ENCODE data around the gene PSME1.

PSME1 gene

GRCh38 chr14:24172261-24172860 lies 36.4 kb downstream of the PSME1 start:
- no peak for DNase-seq (ENCODE audit: low read depth)

GRCh38 chr14:24172871-24173281 lies 36.9 kb downstream of the PSME1 start:
- no peak for DNase-seq (ENCODE audit: low read depth)

DNA sequence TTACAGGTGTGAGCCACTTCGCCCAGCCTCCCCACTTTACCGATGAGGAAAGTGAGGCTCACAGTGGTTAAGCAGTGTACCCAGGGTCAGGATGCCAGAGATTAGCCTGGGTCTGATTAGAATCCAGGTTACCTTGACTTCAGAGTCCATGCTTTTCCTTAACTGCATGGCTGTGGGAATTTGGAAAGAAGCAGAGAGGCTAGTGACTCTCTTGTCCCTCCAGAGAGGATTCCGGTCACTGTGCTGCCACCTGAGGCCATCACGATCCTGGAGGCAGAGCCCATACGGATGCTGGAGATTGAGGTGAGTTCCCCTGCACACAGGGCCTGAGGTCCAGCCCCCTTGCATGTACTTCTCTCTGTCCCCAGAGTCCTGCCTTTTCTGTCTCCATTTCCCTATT lies 40.6 kb downstream of the PSME1 start:
- no peak for DNase-seq (ENCODE audit: low read depth)

DNA sequence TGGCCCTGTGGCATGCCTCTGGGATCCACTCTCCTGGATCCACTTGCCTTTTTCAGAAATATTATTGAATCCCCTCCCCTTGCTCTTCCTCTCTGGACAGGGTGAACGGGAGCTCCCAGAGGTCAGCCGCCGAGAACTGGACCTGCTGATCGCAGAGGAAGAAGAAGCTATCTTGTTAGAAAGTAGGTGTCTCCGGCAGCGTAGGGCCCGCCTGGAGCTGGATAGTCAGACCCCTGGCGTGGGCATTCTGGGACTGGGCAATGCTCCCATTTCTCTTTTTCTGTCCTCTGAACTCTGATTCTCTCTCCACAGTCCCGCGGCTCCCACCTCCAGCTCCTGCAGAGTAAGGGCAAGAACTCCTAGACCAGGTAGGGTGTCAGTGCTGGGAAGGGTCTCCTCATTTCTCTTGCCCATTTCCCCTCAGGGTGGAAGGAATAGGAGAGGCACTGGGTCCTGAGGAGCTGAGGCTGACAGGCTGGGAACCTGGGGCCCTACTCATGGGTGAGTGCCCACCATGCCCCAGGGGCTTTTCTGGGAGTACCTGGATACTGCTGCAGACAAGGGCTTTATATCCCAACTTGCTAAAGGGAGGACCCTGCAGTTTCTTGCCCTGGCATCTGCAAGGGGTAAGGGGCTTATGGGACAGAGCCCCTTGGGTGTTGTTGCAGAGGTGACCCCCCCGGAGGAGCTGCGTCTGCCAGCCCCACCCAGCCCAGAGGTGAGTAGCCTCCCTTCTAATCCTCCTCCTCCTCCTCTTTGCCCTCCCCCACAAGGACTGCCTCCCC lies 41.2 kb downstream of the PSME1 start:
- no peak for DNase-seq (ENCODE audit: low read depth)

- DNase-seq (ENCODE audit: low read depth) = no peak
Measured at GRCh38 chr14:24177891-24178290, 41.9 kb downstream of the PSME1 start.

DNA sequence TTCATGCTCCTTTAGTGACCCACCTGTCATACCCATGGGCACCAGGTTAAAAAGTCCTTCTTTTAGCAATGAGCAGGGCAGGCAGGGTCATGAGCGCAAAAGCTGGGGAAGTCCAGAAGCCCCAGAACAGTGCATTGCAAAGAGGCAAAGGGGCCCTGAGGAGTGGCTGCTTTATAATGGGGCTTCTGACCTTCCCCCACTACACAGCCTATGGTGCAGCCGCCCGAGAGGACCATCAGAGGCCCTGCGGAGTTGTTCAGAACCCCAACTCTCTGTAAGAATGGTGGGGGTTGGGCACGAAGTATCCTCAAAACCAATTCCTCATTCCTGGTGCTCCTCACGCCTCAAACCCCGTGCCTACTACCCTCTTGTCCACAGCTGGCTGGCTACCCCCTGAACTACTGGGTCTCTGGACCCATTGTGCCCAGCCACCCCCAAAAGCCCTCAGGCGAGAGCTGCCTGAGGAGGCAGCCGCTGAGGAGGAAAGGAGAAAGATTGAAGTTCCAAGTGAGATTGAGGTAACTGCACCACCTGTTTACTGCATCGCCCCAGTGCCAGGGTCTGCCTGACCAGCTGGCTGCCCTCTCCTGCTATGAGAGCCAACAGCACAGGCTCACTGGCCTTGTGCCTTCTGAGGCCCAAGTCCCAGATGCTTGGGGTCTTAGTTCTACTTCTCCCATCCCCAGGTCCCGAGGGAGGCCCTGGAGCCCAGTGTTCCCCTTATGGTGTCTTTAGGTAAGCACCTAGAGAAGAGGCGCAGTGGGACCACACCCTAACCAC lies 42.6 kb downstream of the PSME1 start:
- no peak for DNase-seq (ENCODE audit: low read depth)

DNA sequence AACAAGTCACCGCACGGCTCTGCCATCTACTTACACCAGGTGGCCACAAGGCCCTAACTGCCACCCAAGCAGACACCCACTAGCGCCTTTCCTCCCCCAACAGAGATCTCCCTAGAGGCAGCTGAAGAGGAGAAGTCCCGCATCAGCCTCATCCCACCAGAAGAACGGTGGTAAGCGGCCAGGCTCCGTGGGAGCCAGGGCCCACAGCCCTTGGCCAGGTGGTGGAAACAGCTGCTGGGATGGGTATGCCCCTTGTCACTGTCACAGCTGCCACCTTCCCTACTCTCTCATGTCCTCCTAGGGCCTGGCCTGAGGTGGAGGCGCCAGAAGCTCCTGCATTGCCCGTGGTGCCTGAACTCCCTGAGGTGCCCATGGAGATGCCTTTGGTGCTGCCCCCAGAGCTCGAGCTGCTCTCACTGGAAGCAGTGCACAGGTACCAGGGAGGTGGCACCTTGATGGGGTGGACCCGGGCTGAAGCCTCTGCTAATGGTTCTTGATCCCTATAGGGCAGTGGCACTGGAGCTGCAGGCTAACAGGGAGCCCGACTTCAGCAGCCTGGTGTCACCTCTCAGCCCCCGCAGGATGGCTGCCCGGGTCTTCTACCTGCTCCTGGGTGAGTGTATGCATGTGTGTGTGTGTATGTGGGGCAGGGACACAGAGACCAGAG lies 43.4 kb downstream of the PSME1 start:
- DNase-seq (ENCODE audit: low read depth) = no peak

DNA sequence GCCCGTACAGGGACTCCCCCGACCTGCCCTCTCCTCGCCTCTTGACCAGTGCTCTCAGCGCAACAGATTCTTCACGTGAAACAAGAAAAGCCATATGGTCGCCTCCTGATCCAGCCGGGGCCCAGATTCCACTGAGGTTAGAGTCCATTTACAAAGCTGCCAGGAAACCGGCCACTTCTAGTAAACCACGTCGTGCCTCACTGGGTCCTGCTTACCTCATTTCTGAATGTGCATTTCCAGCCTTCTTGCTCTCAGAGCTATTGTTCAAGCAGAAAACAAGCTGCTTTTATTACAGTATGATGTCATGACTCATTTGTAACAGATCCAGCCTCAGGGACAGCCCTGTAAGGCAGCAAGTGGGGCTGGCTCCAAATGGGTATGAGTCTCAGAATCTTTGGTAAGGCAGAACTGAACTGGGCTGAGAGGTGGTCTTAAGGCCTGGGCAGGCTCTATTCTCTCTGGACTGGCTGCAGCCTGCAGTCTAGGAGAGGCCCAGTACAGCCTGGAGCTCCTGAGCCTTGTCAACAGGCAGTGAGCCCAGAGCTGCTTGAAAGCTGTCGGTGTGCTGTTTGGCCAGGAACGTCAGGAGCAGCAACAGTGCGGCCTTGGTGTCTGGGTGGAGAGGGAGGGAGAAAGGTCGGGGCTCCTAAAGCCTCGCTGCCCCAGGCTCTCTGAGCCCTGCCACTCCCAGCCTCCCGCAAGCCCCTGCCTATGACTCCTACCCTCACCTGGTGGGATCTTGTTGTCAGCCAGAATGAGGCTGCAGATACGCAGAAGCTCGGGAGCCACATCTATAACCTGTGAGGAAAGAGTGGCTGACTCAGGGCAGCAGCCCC lies 44.2 kb downstream of the PSME1 start:
- no peak for DNase-seq (ENCODE audit: low read depth)

GRCh38 chr14:24181371-24182077 lies 45.5 kb downstream of the PSME1 start:
- DNase-seq (ENCODE audit: low read depth) = no peak

- DNase-seq (ENCODE audit: low read depth) = no peak
Measured at GRCh38 chr14:24182110-24182882, 46.3 kb downstream of the PSME1 start.

DNA sequence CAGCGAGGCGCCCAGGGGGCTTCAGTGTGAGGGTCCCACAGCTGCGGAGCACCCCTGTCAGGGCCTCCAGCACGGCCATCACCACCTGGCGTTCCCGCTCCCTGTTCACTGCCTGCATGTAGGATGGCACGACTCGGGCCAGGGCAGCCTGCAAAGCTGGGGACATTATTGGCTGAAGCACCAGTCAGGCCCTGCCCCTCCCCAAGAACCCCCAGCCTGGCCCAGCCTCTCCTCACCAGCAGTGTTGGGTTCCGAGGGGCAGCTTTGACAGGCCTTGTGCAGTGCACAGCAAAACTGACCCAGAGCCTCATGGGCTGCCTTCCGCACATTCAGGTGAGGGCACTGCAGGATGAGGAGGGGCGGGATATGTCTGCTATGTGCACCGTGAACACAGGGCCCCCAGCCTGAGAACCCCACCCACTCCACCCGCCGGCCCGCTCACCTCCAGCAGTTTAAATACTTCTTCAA lies 47.1 kb downstream of the PSME1 start:
- DNase-seq (ENCODE audit: low read depth) = no peak

- DNase-seq (ENCODE audit: low read depth) = no peak
Measured at GRCh38 chr14:24184104-24184970, 48.3 kb downstream of the PSME1 start.

- no peak for DNase-seq (ENCODE audit: low read depth)
Measured at GRCh38 chr14:24185026-24185425, 49.0 kb downstream of the PSME1 start.

- no peak for DNase-seq (ENCODE audit: low read depth)
Measured at GRCh38 chr14:24185741-24186140, 49.7 kb downstream of the PSME1 start.

GRCh38 chr14:24186831-24187538 lies 51.0 kb downstream of the PSME1 start:
- no peak for DNase-seq (ENCODE audit: low read depth)

DNA sequence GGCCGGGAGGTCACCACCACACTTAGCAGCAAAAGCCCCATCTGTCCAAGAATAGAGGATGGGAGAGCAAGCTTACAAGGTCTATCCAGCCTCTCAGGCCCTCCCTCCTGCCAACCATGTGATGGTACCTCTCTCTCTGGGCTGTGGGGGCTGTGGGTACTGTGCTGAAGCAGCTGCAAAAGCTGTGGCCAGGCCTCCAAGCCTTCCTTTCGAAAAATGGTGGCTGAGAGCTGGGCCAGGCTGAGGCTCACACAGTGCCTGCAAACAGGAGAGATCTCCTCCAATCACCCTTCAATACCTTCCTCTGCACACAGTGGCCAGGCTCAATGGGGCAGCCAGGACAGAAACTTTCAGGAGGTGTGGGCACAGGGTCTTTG lies 51.5 kb downstream of the PSME1 start:
- DNase-seq (ENCODE audit: low read depth) = no peak

Data from stimulated activated CD4-positive, alpha-beta T cell treated with anti-CD3 and anti-CD28 coated beads, Interleukin-2, amount 100 ng/mL, for 4 hours (primary cell).